ENCODE results near the gene SEMA3G.

SEMA3G gene

GRCh38 chr3:52447512-52448355, 2.8 kb upstream of the SEMA3G start:
- no peaks in the 10 kb centered on the region for H3K9me3 ChIP-seq (ENCODE audit: control insufficient read depth, insufficient read depth, low read length)
- H3K9me2 ChIP-seq (replicated peaks; ENCODE audit: control insufficient read depth, low read length): no peaks in the 10 kb centered on the region
- no peaks in the 10 kb centered on the region for H3K79me2 ChIP-seq (ENCODE audit: control insufficient read depth, low read length)

DNA sequence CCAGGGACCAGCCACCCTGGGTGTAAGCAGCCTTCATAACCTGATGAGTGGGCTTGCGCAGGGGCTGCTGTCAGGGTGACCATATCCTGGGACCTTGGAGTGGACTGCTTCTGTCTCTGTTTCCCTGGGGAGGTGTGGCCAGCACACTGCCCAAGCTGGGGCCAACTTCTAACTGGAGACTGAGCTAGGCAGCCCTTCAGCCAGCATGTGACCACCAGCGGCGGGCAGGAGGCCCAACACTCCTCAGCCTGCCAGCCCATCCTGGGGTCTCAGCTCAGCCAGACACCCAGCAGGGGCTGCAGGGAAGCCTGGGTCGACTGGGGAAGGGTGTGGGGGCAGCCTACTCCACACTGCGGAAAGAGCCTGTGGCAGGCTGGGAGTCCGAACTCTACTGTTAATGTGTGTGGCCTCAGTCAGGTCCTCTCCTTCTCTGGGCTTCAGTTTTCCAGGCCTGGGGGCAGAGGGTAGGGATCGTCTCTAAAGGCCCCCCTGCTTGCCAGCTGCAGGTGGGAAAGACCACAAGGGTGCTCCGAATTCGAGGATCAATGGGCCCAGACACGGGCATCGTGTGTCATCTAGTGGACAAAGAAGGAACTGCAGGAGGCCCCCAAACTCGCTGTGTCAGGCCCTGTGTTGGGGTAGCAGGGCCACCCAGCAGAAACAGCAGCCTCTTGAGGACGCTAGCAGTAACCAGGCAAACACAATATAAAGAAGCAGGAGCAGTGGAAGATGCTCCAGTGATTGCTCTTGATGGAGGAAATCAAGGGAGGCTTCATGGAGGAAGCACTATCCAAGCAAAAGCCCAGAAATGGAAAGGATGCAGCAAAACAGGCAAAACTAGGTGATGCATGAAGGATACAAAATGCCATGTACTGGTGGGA, 2.0 kb upstream of the SEMA3G start:
- H3K9me3 ChIP-seq (ENCODE audit: control insufficient read depth, insufficient read depth, low read length): no peaks in the 10 kb centered on the region
- H3K4me3 ChIP-seq (ENCODE audit: low read length): no peak overlapping the region
- H3K4me1 ChIP-seq (ENCODE audit: control insufficient read depth, low read length): peaks cover 4% of the 10 kb centered on the region; the same call in 1 of the 2 replicates
- no peak for TF ChIP-seq EZH2phosphoT487 (IDR thresholded peaks at IDR 0.05; ENCODE audit: borderline replicate concordance, low read length)
- TF ChIP-seq CTCF (IDR thresholded peaks at IDR 0.05; ENCODE audit: low read depth, low read length, poor library complexity, severe bottlenecking): peak; percentile 99
- no peaks in the 10 kb centered on the region for H3K36me3 ChIP-seq (ENCODE audit: control insufficient read depth, low read length)
- no peaks in the 10 kb centered on the region for H3K79me2 ChIP-seq (ENCODE audit: control insufficient read depth, low read length)
- no peaks in the 10 kb centered on the region for H3K9me2 ChIP-seq (replicated peaks; ENCODE audit: control insufficient read depth, low read length)
- no peak overlapping the region for H3K4me2 ChIP-seq (ENCODE audit: low read length)
- no peaks in the 10 kb centered on the region for H4K20me1 ChIP-seq (ENCODE audit: control insufficient read depth, insufficient read depth, low read depth, low read length)
- H3K27me3 ChIP-seq (ENCODE audit: control insufficient read depth, low read length): 0 out of 2 replicates have a peak, but pooled peaks cover 4% of the 10 kb centered on the region
- no peak overlapping the region for H3K27ac ChIP-seq (ENCODE audit: low read depth, low read length)
- H3F3A ChIP-seq (ENCODE audit: control insufficient read depth, insufficient read depth): no peaks in the 10 kb centered on the region

More at GRCh38 chr3:52447512-52448355, 2.8 kb upstream of the SEMA3G start:
- peaks cover 4% of the 10 kb centered on the region; the same call in 1 of the 2 replicates for H3K4me1 ChIP-seq (ENCODE audit: control insufficient read depth, low read length)
- H3K27ac ChIP-seq (ENCODE audit: low read depth, low read length): no peak overlapping the region
- H3K27me3 ChIP-seq (ENCODE audit: control insufficient read depth, low read length): 0 out of 2 replicates have a peak, but pooled peaks cover 4% of the 10 kb centered on the region
- no peak overlapping the region for H3K4me3 ChIP-seq (ENCODE audit: low read length)
- H3K4me2 ChIP-seq (ENCODE audit: low read length): no peak overlapping the region
- TF ChIP-seq CTCF (IDR thresholded peaks at IDR 0.05; ENCODE audit: low read depth, low read length, poor library complexity, severe bottlenecking) (no peak), EZH2phosphoT487 (IDR thresholded peaks at IDR 0.05; ENCODE audit: borderline replicate concordance, low read length) (no peak)
- H4K20me1 ChIP-seq (ENCODE audit: control insufficient read depth, insufficient read depth, low read depth, low read length): no peaks in the 10 kb centered on the region
- no peaks in the 10 kb centered on the region for H3F3A ChIP-seq (ENCODE audit: control insufficient read depth, insufficient read depth)
- no peaks in the 10 kb centered on the region for H3K36me3 ChIP-seq (ENCODE audit: control insufficient read depth, low read length)

DNA sequence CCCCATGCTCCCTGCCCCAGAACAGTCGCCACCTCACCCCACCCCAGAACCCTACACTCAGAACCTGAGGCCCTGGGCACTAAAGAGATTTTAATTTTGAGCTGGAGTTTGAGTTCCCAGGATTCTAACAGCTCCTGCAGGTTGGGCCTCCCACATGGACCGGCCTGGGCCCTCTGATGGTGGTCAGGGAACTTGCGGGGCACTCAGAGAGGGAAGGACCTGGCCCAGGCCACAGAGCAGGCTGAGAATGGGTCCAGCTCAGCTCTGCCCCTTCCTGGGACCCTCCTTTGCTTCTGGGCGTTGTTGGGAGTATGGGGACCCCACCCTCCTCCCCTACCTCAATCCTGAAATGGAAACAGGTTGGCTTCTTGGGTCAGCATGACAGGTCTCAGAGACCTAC, 1.1 kb upstream of the SEMA3G start:
- TF ChIP-seq EZH2phosphoT487 (IDR thresholded peaks at IDR 0.05; ENCODE audit: borderline replicate concordance, low read length) (no peak), CTCF (IDR thresholded peaks at IDR 0.05; ENCODE audit: low read depth, low read length, poor library complexity, severe bottlenecking) (no peak)

More for the DNA sequence above, 1.1 kb upstream of the SEMA3G start:
- H3K79me2 ChIP-seq (ENCODE audit: control insufficient read depth, low read length): no peaks in the 10 kb centered on the region
- no peaks in the 10 kb centered on the region for H3K9me3 ChIP-seq (ENCODE audit: control insufficient read depth, insufficient read depth, low read length)
- 0 out of 2 replicates have a peak, but pooled peaks cover 4% of the 10 kb centered on the region for H3K27me3 ChIP-seq (ENCODE audit: control insufficient read depth, low read length)
- no peaks in the 10 kb centered on the region for H3K36me3 ChIP-seq (ENCODE audit: control insufficient read depth, low read length)
- H3K4me2 ChIP-seq (ENCODE audit: low read length): no peak overlapping the region
- no peaks in the 10 kb centered on the region for H3K9me2 ChIP-seq (replicated peaks; ENCODE audit: control insufficient read depth, low read length)
- H3K4me1 ChIP-seq (ENCODE audit: control insufficient read depth, low read length): peaks cover 4% of the 10 kb centered on the region; the same call in 1 of the 2 replicates
- H4K20me1 ChIP-seq (ENCODE audit: control insufficient read depth, insufficient read depth, low read depth, low read length): no peaks in the 10 kb centered on the region
- no peak overlapping the region for H3K27ac ChIP-seq (ENCODE audit: low read depth, low read length)
- H3K4me3 ChIP-seq (ENCODE audit: low read length): no peak overlapping the region
- no peaks in the 10 kb centered on the region for H3F3A ChIP-seq (ENCODE audit: control insufficient read depth, insufficient read depth)
